Adipocyte (in vitro differentiated cells): ENCODE measurements around the gene ZNF595.
A peak's percentile ranks its signal among the peaks of the same experiment; 100 is the strongest.
"Not testable (repeated sequence)": the region's sequence is repeated elsewhere in the genome, so short reads cannot be mapped to it uniquely, and the experiment has no call there.

Experiments
- DNase-seq: peaks from one replicate; pipeline ENCODE4 v3.0.0-alpha.2; 2015; ENCODE audit warnings: low read depth
- H3K27me3 ChIP-seq: replicated peaks from 2 replicates; pipeline ENCODE4 v1.7.0; 2013; ENCODE audit warnings: mild to moderate bottlenecking, low read length, moderate library complexity; ENCODE audit not compliant: control insufficient read depth, insufficient read depth
- H3K36me3 ChIP-seq: 2 replicates; pipeline ENCODE4 v1.7.0; 2013; ENCODE audit warnings: low read length, mild to moderate bottlenecking, moderate library complexity; ENCODE audit not compliant: control insufficient read depth, insufficient read depth, severe bottlenecking
- H3K4me1 ChIP-seq: 2 replicates; pipeline ENCODE4 v1.7.0; 2013; ENCODE audit warnings: mild to moderate bottlenecking, low read length, moderate library complexity; ENCODE audit not compliant: control insufficient read depth, insufficient read depth
- H3K4me3 ChIP-seq: 2 replicates; pipeline ENCODE4 v1.7.0; 2013; ENCODE audit warnings: mild to moderate bottlenecking, low read length, moderate library complexity
- H3K9ac ChIP-seq: 2 replicates; pipeline ENCODE4 v1.7.0; 2013; ENCODE audit warnings: mild to moderate bottlenecking, low read length, moderate library complexity
- H3K9me3 ChIP-seq: 2 replicates; pipeline ENCODE4 v1.7.0; 2013; ENCODE audit warnings: mild to moderate bottlenecking, low read length, moderate library complexity; ENCODE audit not compliant: control insufficient read depth

Gene ZNF595

GRCh38 chr4:52804-53479 is at the start of gene ZNF595:
TSS of gene ZNF595 (plus strand) at chr4:53321. CDS start at chr4:53489, 168 bp downstream.
- not testable (repeated sequence) for DNase-seq, H3K36me3 ChIP-seq, H3K4me1 ChIP-seq, H3K27me3 ChIP-seq, H3K9ac ChIP-seq, H3K9me3 ChIP-seq
- H3K4me3 ChIP-seq: peak within 1 kb of the TSS; percentile 66

- not testable (repeated sequence) for H3K9ac ChIP-seq, H3K4me3 ChIP-seq, H3K36me3 ChIP-seq, H3K9me3 ChIP-seq, H3K27me3 ChIP-seq, H3K4me1 ChIP-seq
- DNase-seq: peak; percentile 21
Observed at GRCh38 chr4:9937-10870, 42.9 kb upstream of the ZNF595 start.

- not testable (repeated sequence) for H3K9me3 ChIP-seq, H3K4me3 ChIP-seq, DNase-seq, H3K36me3 ChIP-seq, H3K9ac ChIP-seq, H3K27me3 ChIP-seq, H3K4me1 ChIP-seq
Observed at GRCh38 chr4:11095-11815, 41.9 kb upstream of the ZNF595 start.

GRCh38 chr4:11816-12417 is 41.2 kb upstream of the ZNF595 start:
- not testable (repeated sequence) for H3K9me3 ChIP-seq, H3K9ac ChIP-seq, H3K4me1 ChIP-seq, H3K36me3 ChIP-seq, H3K4me3 ChIP-seq, H3K27me3 ChIP-seq
- DNase-seq: peak; percentile 42

GRCh38 chr4:18128-18527 is 35.0 kb upstream of the ZNF595 start:
- H3K4me3 ChIP-seq, H3K4me1 ChIP-seq, H3K9ac ChIP-seq, H3K9me3 ChIP-seq, H3K27me3 ChIP-seq, DNase-seq, H3K36me3 ChIP-seq: not testable (repeated sequence)

GRCh38 chr4:18589-18988 is 34.5 kb upstream of the ZNF595 start:
- H3K36me3 ChIP-seq, H3K4me1 ChIP-seq, H3K9ac ChIP-seq, DNase-seq, H3K9me3 ChIP-seq, H3K4me3 ChIP-seq, H3K27me3 ChIP-seq: not testable (repeated sequence)

GRCh38 chr4:22882-23281 is 30.2 kb upstream of the ZNF595 start:
- not testable (repeated sequence) for H3K4me3 ChIP-seq, H3K36me3 ChIP-seq, H3K27me3 ChIP-seq, H3K4me1 ChIP-seq, H3K9me3 ChIP-seq, DNase-seq, H3K9ac ChIP-seq

- H3K27me3 ChIP-seq, H3K9me3 ChIP-seq, H3K9ac ChIP-seq, H3K36me3 ChIP-seq, H3K4me3 ChIP-seq, DNase-seq, H3K4me1 ChIP-seq: not testable (repeated sequence)
Observed at GRCh38 chr4:24359-24758, 28.8 kb upstream of the ZNF595 start.

GRCh38 chr4:27501-27900 is 25.6 kb upstream of the ZNF595 start:
- not testable (repeated sequence) for H3K9me3 ChIP-seq, DNase-seq, H3K4me3 ChIP-seq, H3K4me1 ChIP-seq, H3K27me3 ChIP-seq, H3K9ac ChIP-seq, H3K36me3 ChIP-seq

GRCh38 chr4:28767-29542 is 24.2 kb upstream of the ZNF595 start:
- H3K27me3 ChIP-seq, H3K4me3 ChIP-seq, H3K9me3 ChIP-seq, DNase-seq, H3K36me3 ChIP-seq, H3K4me1 ChIP-seq, H3K9ac ChIP-seq: not testable (repeated sequence)
